HG03460 (cell line): Measurements from ENCODE around the gene SDCCAG8.
A peak's percentile ranks its signal among the peaks of the same experiment; 100 is the strongest.
"Not testable (repeated sequence)": the region's sequence is repeated elsewhere in the genome, so short reads cannot be mapped to it uniquely, and the experiment has no call there.

Experiments used
- ATAC-seq: cut with Tn5 transposase; IDR thresholded peaks from one replicate; pipeline ENCODE4 v1.9.1; 2021; ENCODE audit not compliant: unreplicated experiment

SDCCAG8 gene

DNA sequence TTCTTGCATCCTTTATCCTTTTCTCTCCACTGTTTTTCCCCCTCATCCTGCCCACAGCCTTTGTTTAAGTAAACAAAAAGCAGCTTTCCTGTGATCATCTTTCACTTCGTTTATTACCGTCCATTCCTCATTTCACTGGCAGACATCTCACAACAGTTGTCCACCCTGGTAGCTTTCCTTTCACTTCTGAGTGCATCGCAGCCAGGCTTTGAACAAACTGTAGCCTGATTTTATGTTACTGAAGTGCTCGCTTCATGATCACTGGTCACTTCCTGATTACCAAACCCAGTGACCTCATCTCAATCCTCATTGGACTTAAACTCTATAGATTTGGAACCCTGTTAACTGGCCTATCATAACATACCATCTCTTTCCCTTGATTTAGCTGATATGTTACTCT is 67.7 kb downstream of the SDCCAG8 start:
- no peak for ATAC-seq

DNA sequence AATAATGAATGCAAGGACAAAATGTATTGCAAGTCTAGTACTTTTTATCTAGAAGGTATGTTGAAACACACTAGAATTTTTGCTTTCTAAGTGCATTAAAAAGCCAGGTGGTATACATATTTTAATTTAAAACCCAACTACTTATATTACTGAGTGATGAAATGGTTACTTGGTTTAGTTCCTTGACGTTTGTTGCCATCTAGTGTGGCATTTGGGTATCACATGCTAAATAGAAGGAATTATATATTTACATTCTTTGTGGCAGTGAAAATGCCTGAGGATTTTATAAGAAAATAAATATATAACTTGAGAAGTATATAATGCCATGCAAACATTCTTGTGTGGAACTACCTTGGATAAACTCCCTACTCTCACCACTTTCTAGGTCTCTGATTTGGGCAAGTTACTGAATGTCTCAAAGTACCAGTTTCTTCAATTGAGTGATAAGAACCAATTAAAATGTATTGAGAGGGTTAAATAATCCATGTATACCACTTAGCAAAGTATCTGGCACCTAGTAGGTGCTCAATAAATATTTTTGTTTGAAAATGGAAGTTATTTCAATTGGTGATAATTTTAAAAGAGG is 69.6 kb downstream of the SDCCAG8 start:
- peak; percentile 59 for ATAC-seq

DNA sequence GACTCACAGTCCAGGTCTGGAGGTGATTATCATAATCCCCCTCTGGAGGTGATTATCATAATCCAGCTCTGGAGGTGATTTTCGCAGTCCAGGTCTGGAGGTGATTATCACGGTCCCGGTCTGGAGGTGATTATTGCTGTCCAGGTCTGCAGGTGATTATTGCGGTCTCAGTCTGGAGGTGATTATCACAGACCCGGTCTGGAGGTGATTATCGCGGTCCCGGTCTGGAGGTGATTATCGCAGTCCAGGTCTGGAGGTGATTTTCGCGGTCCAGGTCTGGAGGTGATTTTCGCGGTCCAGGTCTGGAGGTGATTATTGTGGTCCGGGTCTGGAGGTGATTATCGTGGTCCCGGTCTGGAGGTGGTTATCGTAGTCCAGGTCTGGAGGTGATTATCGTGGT is 76.6 kb downstream of the SDCCAG8 start:
- ATAC-seq: no peak

DNA sequence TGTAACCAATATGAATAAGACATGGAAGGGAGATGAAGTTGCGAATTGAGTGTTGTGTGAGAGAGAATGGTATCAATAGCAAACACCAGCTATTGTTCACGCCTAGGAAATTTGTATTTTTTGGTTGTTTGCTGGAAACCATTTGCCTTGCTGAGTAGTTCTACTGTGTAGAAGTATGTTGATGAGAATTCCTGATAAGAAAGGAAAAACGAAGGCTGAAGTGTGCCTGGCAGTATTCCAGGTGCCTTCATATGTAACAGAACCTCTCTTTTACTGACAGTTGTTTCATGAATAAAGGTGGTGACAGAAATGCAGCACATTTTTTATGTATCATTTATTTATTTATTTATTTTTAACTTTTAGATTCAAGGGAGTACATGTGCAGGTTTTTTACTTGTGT is 79.5 kb downstream of the SDCCAG8 start:
- ATAC-seq: no peak

DNA sequence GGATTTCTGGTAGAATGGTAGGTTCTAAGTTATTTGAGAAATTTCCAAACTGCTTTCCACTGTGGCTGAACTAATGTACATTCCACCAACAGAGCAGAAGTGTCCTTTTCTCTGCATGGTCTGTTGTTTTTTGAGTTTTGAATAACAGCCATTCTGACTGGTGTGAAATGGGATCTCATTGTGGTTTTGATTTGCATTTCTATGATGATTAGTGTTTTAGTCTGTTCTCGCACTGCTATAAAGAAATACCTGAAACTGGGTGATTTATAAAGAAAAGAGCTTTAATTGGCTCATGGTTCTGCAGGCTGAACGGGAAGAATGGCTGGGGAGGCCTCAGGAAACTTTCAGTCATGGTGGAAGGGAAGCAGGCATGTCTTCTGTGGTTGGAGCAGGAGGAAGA is 80.3 kb downstream of the SDCCAG8 start:
- no peak for ATAC-seq

DNA sequence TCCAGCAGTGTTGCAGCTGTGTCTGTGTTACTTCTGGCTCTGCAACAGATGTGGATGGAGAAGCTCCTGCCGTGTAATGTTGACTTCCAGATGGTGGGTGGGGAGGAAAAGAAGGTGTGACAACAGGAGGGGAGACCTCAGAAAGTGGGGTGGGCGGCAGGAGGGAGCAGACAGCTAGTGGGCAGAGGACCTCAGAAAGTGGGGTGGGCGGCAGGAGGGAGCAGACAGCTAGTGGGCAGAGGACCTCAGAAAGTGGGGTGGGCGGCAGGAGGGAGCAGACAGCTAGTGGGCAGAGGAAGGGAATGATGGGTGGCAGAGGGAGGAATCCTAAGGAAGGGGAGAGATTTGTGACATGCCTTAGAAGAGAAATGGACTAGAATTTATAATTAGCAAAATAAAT is 83.0 kb downstream of the SDCCAG8 start:
- ATAC-seq: not testable (repeated sequence)

DNA sequence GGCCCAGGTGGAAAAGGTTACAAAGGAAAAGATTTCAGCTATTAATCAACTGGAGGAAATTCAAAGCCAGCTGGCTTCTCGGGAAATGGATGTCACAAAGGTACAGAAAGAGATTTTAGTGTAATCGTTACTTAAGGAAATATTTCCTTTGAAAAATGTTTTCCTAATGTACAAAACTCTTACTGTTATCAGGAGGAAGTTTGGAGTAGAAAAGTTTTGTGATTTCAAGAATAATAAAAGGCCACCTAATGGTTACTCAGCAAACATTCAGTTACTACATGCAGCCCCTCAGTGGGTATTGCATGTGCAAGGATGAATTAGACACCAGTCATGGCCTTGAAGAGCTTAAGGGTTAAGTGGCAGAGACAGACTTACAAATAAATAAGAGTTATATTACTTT is 85.2 kb downstream of the SDCCAG8 start:
- ATAC-seq: no peak

DNA sequence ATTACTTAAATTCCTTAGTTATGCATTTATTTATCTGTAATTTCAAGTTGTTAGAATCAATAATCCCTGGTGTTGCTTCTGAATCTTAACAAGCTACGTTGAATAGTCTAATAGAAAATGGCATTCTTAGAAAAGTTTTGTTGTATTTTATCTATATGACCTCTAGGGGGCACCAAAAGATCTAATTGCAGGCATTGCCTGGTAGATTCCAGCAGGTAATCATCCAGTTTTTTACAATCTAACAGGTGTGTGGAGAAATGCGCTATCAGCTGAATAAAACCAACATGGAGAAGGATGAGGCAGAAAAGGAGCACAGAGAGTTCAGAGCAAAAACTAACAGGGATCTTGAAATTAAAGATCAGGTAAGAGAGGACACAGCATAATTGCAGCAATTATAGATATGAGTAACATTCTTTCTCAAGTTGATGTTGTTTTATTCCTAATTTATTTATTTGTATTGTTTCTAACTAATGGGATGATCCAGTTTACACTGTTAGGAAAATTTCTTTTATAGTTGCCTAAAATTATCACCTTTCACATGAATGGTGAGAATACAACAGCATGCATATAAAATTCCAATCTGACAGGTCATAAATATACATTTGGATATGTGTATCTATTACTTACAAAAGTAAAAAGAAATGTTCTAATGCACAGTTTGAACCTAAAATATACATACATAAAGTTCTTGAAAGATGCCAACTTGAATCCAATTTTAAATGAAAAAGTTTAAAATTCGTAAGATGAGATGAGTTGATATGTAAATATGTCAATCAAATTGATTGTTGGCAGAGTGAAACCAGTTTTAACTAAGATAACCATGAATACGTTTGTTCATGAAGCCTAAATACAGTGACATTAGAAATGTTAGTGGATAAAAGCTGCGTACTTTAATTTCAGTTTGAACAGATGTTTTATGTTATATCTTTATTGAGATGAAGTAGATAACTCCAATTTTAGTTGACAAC is 88.4 kb downstream of the SDCCAG8 start:
- ATAC-seq: peak; percentile 59

DNA sequence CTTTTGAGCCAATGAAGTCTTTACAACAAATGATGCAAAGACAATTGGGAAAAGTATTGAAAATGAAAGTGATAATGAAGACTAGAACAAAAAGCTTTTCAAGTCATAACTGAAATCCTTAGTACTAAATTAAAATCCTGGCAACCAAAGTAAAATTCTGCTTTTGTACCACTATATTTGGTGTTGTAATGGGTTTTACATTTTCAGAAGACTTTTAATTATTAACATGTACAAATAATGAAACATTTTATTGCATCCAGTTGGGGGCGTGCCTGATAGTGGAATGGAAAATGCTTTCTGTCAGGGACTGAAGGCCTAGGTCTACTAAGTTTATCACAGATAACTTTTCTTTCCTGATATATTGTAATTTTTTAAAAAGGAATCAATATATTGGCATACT is 89.4 kb downstream of the SDCCAG8 start:
- ATAC-seq: no peak

DNA sequence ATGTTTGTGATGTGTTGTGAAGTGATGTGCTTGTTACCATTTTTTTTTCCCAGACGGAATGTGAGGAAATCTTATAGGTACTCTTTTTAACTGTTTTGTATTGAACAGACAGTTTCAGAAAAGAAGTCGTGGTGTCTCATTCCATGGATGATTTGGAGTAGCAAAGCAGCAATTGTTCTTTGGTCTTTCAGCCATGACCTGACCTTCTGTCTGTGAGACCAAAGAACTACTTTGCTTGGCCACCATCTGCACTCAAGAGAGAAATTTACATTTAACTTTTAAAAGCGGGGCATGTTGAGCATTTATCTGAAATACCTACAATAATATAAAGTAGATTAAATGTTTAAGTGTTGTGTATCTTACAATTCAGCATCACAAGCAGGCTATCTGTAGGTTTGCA is 90.2 kb downstream of the SDCCAG8 start:
- ATAC-seq: no peak

DNA sequence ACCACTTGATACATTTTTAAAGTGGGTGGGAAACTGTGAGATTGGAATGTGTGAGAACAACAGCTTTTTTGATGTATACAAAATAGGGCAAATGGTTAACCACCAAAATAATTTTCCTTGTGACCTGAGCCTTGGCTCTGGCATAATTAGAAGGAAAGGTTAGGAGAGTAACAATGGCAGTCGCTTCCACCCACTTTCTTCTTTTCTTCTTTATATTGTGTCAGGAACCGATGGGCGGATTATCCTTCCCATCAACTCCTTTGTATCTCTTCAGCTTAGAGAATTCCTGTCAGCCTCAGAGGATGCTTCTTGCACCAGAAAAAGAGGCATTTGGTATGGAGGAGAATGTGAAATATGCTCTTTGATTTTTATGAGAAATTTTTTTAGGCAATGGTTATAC is 90.6 kb downstream of the SDCCAG8 start:
- no peak for ATAC-seq

DNA sequence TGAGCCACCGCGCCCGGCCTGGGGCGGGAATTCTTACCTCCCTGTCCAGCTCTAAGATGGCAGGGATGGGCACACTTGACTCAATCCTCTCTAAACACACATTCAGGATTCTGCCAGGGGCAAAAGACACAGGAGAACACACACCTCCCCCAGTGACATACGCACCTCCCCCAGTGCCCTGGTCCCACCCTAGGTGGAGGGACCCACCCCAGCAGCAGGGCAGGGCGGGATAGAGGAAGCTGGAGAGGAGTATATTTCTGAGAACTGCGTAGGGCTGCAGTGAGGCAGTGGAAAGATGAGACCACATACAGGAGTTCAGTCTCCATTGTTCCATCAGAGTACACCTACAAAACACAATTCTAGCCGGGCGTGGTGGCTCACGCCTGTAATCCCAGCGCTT is 92.5 kb downstream of the SDCCAG8 start:
- no peak for ATAC-seq

DNA sequence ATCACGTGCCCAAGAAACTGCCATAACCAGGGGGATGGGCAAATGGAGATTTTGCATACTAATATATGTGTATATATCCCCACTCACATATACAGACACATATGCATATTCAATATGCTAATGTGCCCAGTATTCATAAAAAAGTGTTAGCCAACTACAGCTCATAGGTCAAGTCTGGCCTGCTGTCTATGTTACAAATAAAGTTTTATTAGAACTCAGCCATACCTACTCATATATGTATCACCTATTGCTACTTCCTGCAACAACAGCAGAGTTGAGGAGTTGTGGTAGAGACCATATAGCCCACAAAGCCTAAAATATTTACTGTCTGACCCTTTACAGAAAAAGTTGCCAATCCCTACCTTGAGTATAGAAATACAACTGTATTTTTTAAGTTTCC is 93.3 kb downstream of the SDCCAG8 start:
- no peak for ATAC-seq

DNA sequence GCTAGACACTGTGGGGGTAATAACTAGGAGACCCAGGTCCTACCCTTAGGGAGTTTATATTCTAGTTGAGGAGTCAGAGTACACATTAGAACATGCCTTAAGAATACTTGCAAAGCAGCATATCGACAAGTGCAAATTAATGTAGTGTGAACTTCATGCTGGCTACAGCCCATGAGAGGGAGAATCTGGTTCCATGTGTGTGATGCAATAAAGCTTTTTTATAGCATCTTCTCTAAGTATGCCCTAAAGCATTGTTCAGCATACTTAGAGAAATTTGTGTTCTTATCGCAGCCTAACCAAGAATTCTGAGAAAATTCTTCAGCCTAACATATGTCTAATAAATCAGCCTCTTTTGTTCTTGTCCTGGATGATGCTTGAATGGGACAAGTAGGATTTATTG is 95.5 kb downstream of the SDCCAG8 start:
- ATAC-seq: no peak

DNA sequence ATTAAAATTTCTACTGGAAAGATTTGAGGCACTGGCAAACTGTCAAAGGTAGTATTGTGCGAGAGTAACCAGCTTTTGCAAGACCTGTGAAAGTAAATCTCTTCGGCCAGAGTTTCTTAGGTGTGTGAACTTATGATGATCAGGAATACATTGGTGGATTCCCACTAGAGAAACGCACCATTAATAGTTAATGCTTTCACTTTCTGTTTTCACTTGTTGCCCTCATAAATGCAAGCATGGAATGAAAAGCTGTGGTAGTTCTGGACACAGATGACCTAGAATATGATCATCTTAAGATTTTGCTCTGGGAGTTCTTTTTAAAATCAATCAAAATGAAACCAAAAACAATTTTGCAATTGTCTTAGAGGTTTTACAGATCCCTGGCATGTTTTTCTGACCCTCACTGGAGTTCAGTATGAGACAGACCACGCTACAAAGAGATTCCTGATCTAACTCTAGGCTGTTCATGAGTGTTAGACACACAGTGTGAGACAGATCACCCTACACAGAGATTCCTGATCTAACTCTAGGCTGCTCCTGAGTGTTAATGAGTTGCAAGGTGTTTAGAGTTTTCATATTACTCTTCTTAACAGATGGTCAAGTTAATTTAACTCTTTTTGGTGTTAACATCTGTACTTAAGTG is 98.8 kb downstream of the SDCCAG8 start:
- peak; percentile 70 for ATAC-seq

DNA sequence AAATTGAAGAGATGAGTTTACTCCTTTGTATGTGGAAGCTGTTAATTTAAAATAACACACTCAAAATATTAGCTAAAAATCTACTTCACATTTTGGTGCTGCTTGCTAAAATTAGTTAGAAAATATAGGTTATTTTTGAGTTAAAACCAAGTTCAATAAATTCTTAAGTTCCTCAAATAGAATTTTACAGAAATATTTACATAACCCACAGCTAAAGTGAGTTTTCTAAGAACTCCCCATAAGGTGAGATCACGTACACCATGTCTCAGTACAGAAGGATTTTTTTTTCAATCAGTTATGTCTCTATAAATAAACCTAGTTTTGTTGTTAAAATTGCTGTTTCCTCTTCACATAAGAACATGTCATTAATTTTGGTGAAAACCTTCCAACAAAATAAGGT is 108.0 kb downstream of the SDCCAG8 start:
- ATAC-seq: no peak

DNA sequence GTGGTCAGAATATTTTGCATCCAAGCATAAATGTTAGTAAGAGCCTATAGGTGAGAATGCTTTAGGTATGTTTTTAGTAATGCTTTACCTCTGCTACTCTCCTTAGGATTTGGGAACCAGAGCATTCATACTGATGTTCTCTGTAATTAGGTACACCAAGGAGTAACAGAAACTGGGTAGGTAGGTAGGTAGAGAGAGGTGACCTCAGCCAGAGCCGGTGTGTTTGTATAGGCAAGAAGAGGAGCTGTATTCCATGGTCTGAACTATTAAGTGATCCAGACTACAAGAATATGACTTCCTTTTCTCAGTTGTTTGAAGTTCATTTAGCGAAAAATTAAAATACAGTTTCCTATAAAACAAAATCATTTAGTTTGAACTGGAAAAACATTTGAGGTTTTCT is 108.5 kb downstream of the SDCCAG8 start:
- no peak for ATAC-seq

DNA sequence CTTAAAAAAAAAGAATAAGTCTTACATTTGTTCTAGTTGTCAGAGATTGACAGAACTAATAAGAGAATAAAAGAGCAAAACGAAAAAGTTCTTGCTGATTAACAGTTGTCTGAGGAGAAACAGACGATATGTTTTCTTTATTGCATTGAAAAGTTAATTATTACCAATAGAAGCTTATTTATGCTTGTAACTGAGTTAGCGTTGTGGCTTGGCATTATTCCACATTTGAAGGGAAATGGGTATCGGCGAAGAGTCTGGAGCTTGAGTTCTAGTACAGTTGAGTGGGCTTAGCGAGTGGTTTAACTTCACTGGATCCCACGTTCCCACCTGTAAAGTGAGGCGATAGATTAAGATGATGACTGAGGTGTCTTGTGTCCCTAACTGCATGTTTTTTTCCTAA is 109.0 kb downstream of the SDCCAG8 start:
- no peak for ATAC-seq

DNA sequence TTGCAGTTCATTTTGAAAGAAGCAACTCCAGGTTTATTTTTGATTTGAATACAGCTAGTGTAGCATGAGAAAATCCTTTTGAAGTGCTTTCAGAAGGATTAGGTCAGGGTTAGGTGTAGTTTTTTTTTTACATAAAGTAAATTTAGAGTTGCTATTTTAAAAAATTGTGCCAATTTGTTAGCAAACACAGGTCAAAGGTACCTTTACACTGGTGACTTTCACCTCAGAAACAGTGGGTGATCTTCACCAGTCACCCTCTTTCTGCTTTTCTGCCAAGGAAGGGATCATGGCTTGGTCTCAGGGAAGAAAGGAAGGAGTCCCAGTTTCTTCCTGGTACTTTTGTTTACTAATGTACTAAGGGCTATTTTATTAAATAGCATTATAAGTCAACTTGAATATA is 111.5 kb downstream of the SDCCAG8 start:
- ATAC-seq: no peak

DNA sequence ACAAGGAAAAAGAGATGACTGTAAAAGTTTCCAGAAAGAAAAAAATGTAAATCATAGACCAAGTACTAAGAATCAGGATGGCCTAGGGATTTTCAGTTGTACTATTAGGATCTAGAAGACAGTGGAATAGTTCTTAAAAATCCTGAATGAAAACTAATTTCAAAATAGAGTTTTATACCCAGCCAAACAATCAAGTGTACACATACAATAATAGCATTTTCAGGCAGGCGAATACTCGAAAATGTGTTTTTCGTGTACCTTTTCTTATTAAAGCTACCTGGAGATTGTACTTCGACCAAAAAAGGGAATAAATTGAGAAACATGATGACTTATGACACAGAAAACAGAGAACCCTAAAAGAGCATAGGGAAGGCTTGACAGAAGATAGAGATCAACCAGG is 118.6 kb downstream of the SDCCAG8 start:
- ATAC-seq: no peak

DNA sequence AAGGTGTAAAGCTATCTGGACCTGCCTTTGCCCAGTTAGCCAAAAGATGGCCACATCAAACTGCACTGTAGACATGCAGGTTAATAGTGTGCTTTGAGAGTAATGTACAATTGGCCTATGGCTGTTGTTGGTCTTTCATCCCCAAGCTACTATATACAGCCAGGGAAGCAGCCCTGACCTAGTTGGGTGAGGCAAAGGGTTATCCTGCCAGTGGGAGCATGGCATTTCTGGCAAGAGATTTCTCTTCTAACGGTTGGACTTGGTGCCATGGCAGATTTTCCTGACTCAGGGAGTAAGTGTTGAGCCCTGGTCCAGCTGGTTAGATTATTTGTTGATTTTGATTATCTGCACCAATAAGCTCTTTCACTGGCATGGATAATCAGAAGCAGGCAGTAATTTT is 119.8 kb downstream of the SDCCAG8 start:
- ATAC-seq: no peak

DNA sequence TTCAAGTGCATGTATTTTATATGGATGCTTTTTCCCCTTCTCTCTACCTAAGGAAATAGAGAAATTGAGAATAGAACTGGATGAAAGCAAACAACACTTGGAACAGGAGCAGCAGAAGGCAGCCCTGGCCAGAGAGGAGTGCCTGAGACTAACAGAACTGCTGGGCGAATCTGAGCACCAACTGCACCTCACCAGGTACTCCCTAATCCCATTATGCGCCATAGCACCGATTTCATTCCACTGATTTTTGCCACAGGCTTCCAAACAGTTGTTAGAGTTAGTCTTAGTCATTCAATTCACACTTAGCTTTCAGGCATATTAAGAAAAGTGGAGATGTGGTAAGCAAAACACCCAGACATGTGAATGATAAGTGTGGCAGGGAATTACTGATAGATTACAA is 122.8 kb downstream of the SDCCAG8 start:
- ATAC-seq: no peak
